Keratinocyte (primary cell): Measurements from ENCODE around the gene SLC26A2.

Experiments
- EZH2 ChIP-seq: IDR thresholded peaks from one replicate; pipeline ENCODE4 v1.6.1; 2012; ENCODE audit warnings: inconsistent platforms, mild to moderate bottlenecking, low read length, moderate library complexity
- TF ChIP-seq, protein P1 (sequence below), 3 experiments: IDR thresholded peaks in 1 of 3; conservative IDR thresholded peaks in 1 of 3; optimal IDR thresholded peaks in 1 of 3; 2 replicates in 2 of 3; 3 replicates in 1 of 3; pipeline versions ENCODE3 to v1.5.1; 2011; ENCODE audit warnings: low read length in 3 of 3, mild to moderate bottlenecking in 3 of 3, moderate library complexity in 2 of 3, control low read depth in 1 of 3, inconsistent platforms in 1 of 3; ENCODE audit not compliant: insufficient read depth in 2 of 3; ENCODE audit errors: extremely low read depth in 1 of 3

DNA sequence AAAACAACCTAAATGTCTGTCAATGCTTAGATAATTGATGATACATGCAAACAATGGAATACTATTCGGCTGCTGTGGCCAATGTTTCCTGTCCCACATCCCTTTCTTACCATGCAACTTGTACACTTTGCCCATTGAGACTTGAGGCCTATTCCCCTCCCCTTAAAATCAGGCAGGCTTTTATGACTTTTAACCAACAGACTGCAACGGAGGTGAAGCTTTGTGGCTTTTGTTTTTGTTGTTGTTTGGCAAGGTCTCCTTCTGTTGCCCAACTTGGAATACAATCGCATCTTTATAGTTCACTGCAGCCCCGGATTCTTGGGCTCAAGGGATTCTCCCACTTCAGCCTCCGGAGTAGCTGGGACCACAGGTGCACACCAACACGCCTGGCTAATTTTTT lies 5.8 kb upstream of the SLC26A2 start:
- TF ChIP-seq, protein P1, sequence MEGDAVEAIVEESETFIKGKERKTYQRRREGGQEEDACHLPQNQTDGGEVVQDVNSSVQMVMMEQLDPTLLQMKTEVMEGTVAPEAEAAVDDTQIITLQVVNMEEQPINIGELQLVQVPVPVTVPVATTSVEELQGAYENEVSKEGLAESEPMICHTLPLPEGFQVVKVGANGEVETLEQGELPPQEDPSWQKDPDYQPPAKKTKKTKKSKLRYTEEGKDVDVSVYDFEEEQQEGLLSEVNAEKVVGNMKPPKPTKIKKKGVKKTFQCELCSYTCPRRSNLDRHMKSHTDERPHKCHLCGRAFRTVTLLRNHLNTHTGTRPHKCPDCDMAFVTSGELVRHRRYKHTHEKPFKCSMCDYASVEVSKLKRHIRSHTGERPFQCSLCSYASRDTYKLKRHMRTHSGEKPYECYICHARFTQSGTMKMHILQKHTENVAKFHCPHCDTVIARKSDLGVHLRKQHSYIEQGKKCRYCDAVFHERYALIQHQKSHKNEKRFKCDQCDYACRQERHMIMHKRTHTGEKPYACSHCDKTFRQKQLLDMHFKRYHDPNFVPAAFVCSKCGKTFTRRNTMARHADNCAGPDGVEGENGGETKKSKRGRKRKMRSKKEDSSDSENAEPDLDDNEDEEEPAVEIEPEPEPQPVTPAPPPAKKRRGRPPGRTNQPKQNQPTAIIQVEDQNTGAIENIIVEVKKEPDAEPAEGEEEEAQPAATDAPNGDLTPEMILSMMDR (optimal IDR thresholded peaks at IDR 0.05 in 1 of 3, IDR thresholded peaks at IDR 0.05 in 1 of 3, conservative IDR thresholded peaks at IDR 0.05 in 1 of 3; ENCODE audit: extremely low read depth in 1 of 3, insufficient read depth in 2 of 3, low read length in 3 of 3): no peak
- no peak for TF ChIP-seq EZH2
